H1 (cell line): ENCODE results near the gene CPO. TPM values are rescaled to one million over a fixed set of nuclear protein-coding genes. Genes with fewer than 3 reads are reported as not detected.

Experiments used
- CTCF ChIA-PET: fragments of 300-600 bp; sonication (Branson Sonifier 250); formaldehyde crosslinking; loops from one replicate; lab custom pipeline; 2021; ENCODE audit not compliant: partially characterized antibody; lab: Charles Lee
- POLR2A ChIA-PET: fragments of 300-600 bp; sonication (Branson Sonifier 250); formaldehyde crosslinking; loops from one replicate; lab custom pipeline; 2021; ENCODE audit warnings: inconsistent platforms; ENCODE audit not compliant: partially characterized antibody; lab: Charles Lee
- DNase-seq, 2 experiments: peaks; one replicate each; pipeline versions ENCODE4 v3.0.0 to v3.0.0-alpha.2; 2010 to 2022; ENCODE audit warnings: low spot score in 2 of 2, low read depth in 1 of 2, mixed read lengths in 1 of 2
- FAIRE-seq: peaks from 2 replicates; lab custom pipeline; 2011; peaks lifted over from hg19 to GRCh38; lab: Jason Lieb, UNC
- H2AFZ ChIP-seq: 2 replicates; pipeline ENCODE4 v1.8.1; 2012; ENCODE audit warnings: low read length, inconsistent platforms
- H2AK5ac ChIP-seq: 2 replicates; pipeline ENCODE4 v1.6.1; 2013; ENCODE audit warnings: low read depth, low read length
- H2BK120ac ChIP-seq: replicated peaks from 2 replicates; pipeline ENCODE3; 2013; ENCODE audit warnings: low read depth, low read length, inconsistent platforms
- H2BK12ac ChIP-seq: 2 replicates; pipeline ENCODE4 v1.6.1; 2013; ENCODE audit warnings: low read depth, low read length
- H2BK15ac ChIP-seq: 2 replicates; pipeline ENCODE4 v1.6.1; 2013; ENCODE audit warnings: low read length
- H2BK20ac ChIP-seq: 2 replicates; pipeline ENCODE4 v1.6.1; 2013; ENCODE audit warnings: low read length
- H2BK5ac ChIP-seq: 2 replicates; pipeline ENCODE4 v1.6.1; 2013; ENCODE audit warnings: low read depth, low read length
- H3K14ac ChIP-seq: 2 replicates; pipeline ENCODE4 v1.6.1; 2013; ENCODE audit warnings: inconsistent platforms; ENCODE audit not compliant: insufficient read length
- H3K18ac ChIP-seq: 2 replicates; pipeline ENCODE4 v1.6.1; 2013; ENCODE audit warnings: low read length; ENCODE audit errors: extremely low read depth
- H3K23ac ChIP-seq: 2 replicates; pipeline ENCODE4 v1.6.1; 2013; ENCODE audit warnings: inconsistent platforms; ENCODE audit not compliant: insufficient read length
- H3K23me2 ChIP-seq: 2 replicates; pipeline ENCODE4 v1.6.1; 2013; ENCODE audit warnings: low read depth, low read length
- H3K27ac ChIP-seq: 2 replicates; pipeline ENCODE4 v1.6.1; 2011; ENCODE audit warnings: low read depth, low read length, inconsistent platforms
- H3K27me3 ChIP-seq, 4 experiments: replicated peaks in 1 of 4; 1 replicate in 1 of 4; 2 replicates in 3 of 4; pipeline versions ENCODE4 v1.6.1 to v1.8.1; 2011 to 2013; ENCODE audit warnings: low read length in 3 of 4, mild to moderate bottlenecking in 3 of 4, inconsistent platforms in 2 of 4, mixed read lengths in 2 of 4, moderate library complexity in 1 of 4; ENCODE audit not compliant: control insufficient read depth in 3 of 4, insufficient read depth in 3 of 4; ENCODE audit errors: extremely low read depth in 1 of 4
- H3K36me3 ChIP-seq, 4 experiments: 2 replicates each; pipeline versions ENCODE4 v1.6.1 to v1.8.1; 2011 to 2013; ENCODE audit warnings: mild to moderate bottlenecking in 4 of 4, low read length in 3 of 4, moderate library complexity in 2 of 4, control low read depth in 1 of 4, inconsistent platforms in 1 of 4; ENCODE audit not compliant: insufficient read depth in 4 of 4, control insufficient read depth in 2 of 4
- H3K4ac ChIP-seq: replicated peaks from 2 replicates; pipeline ENCODE3; 2013; ENCODE audit warnings: low read length, low read depth, mixed read lengths, inconsistent platforms; ENCODE audit not compliant: insufficient read length
- H3K4me1 ChIP-seq, 4 experiments: replicated peaks in 1 of 4; 1 replicate in 1 of 4; 2 replicates in 3 of 4; pipeline versions ENCODE4 v1.6.1 to v1.8.1; 2011 to 2013; ENCODE audit warnings: low read length in 3 of 4, inconsistent platforms in 2 of 4, mixed read lengths in 1 of 4; ENCODE audit not compliant: insufficient read depth in 4 of 4, control insufficient read depth in 3 of 4
- H3K4me2 ChIP-seq, 2 experiments: 2 replicates each; pipeline versions ENCODE4 v1.6.1 to v1.8.1; 2011 to 2013; ENCODE audit warnings: low read depth in 2 of 2, low read length in 2 of 2, control low read depth in 1 of 2, inconsistent platforms in 1 of 2, mild to moderate bottlenecking in 1 of 2; ENCODE audit not compliant: insufficient read depth in 1 of 2
- H3K4me3 ChIP-seq, 4 experiments: fragments of 200-600, 300-600 bp in 1 of 4; sonication (generic), shearing (Covaris generic), sonication (Bioruptor Twin) in 1 of 4; 2 replicates each; pipeline versions ENCODE4 v1.5.1 to v1.8.1; 2011 to 2016; ENCODE audit warnings: low read length in 4 of 4, low read depth in 3 of 4, control low read depth in 2 of 4, inconsistent platforms in 2 of 4, mild to moderate bottlenecking in 2 of 4, mixed read lengths in 1 of 4, moderate library complexity in 1 of 4; ENCODE audit not compliant: insufficient read depth in 2 of 4; ENCODE audit errors: extremely low read depth in 1 of 4
- H3K56ac ChIP-seq: replicated peaks from 2 replicates; pipeline ENCODE3; 2013; ENCODE audit warnings: low read depth, mild to moderate bottlenecking, mixed read lengths, low read length, inconsistent platforms; ENCODE audit not compliant: insufficient read length
- H3K79me1 ChIP-seq: 2 replicates; pipeline ENCODE4 v1.6.1; 2013; ENCODE audit warnings: low read depth, low read length, control low read depth
- H3K79me2 ChIP-seq, 2 experiments: 2 replicates each; pipeline versions ENCODE4 v1.6.1 to v1.8.1; 2012 to 2013; ENCODE audit warnings: low read length in 2 of 2, mild to moderate bottlenecking in 2 of 2, inconsistent platforms in 1 of 2; ENCODE audit not compliant: insufficient read depth in 2 of 2, control insufficient read depth in 1 of 2
- H3K9ac ChIP-seq, 4 experiments: replicated peaks in 1 of 4; 1 replicate in 1 of 4; 2 replicates in 3 of 4; pipeline versions ENCODE4 v1.6.1 to v1.8.1; 2011 to 2013; ENCODE audit warnings: low read depth in 3 of 4, low read length in 3 of 4, control low read depth in 2 of 4, mild to moderate bottlenecking in 2 of 4, moderate library complexity in 2 of 4, inconsistent platforms in 1 of 4; ENCODE audit errors: extremely low read depth in 1 of 4
- H3K9me3 ChIP-seq, 2 experiments: 2 replicates each; pipeline versions ENCODE4 v1.6.1 to v1.8.1; 2012 to 2013; ENCODE audit warnings: mild to moderate bottlenecking in 2 of 2, moderate library complexity in 2 of 2, control low read depth in 1 of 2, inconsistent platforms in 1 of 2, low read depth in 1 of 2, low read length in 1 of 2, mixed read lengths in 1 of 2; ENCODE audit not compliant: insufficient read depth in 2 of 2
- H4K20me1 ChIP-seq, 2 experiments: replicated peaks in 1 of 2; 2 replicates each; pipeline versions ENCODE3 to v1.8.1; 2011 to 2013; ENCODE audit warnings: inconsistent platforms in 2 of 2, low read length in 2 of 2, mild to moderate bottlenecking in 1 of 2; ENCODE audit not compliant: insufficient read depth in 2 of 2, control insufficient read depth in 1 of 2
- H4K5ac ChIP-seq: 2 replicates; pipeline ENCODE4 v1.6.1; 2013; ENCODE audit warnings: low read length, low read depth, mixed read lengths, inconsistent platforms; ENCODE audit not compliant: insufficient read length
- H4K8ac ChIP-seq: 2 replicates; pipeline ENCODE4 v1.8.0; 2013; ENCODE audit warnings: mild to moderate bottlenecking, moderate library complexity, low read length, inconsistent platforms; ENCODE audit not compliant: insufficient read depth; ENCODE audit errors: extremely low read depth
- H4K91ac ChIP-seq: replicated peaks from 2 replicates; pipeline ENCODE3; 2013; ENCODE audit warnings: low read length, mixed read lengths, inconsistent platforms; ENCODE audit not compliant: insufficient read length
- ATF2 ChIP-seq: IDR thresholded peaks from 2 replicates; pipeline ENCODE4 v1.6.1; 2012; ENCODE audit warnings: low read length, inconsistent platforms
- BACH1 ChIP-seq: IDR thresholded peaks from 2 replicates; pipeline ENCODE4 v1.6.1; 2012; ENCODE audit warnings: low read length, improper control_type of control experiment
- E2F6 ChIP-seq: IDR thresholded peaks from 2 replicates; pipeline ENCODE4 v1.6.1; 2012; ENCODE audit warnings: inconsistent platforms
- EGR1 ChIP-seq: IDR thresholded peaks from 2 replicates; pipeline ENCODE4 v1.6.1; 2011; ENCODE audit warnings: low read depth, low read length, borderline replicate concordance
- POU5F1 ChIP-seq: IDR thresholded peaks from 2 replicates; pipeline ENCODE4 v1.6.1; 2011; ENCODE audit warnings: low read depth, mild to moderate bottlenecking, low read length, moderate library complexity
- RAD21 ChIP-seq, 2 experiments: IDR thresholded peaks in 1 of 2; conservative IDR thresholded peaks in 1 of 2; 2 replicates each; pipeline ENCODE4 v1.6.1; 2011; ENCODE audit warnings: low read depth in 2 of 2, low read length in 2 of 2, improper control_type of control experiment in 1 of 2, inconsistent platforms in 1 of 2, mild to moderate bottlenecking in 1 of 2, moderate library complexity in 1 of 2
- SIN3A ChIP-seq, 2 experiments: IDR thresholded peaks in 1 of 2; conservative IDR thresholded peaks in 1 of 2; 2 replicates each; pipeline ENCODE4 v1.6.1; 2011 to 2012; ENCODE audit warnings: low read length in 2 of 2, improper control_type of control experiment in 1 of 2, low read depth in 1 of 2, mild to moderate bottlenecking in 1 of 2
- SP1 ChIP-seq: IDR thresholded peaks from 2 replicates; pipeline ENCODE4 v1.6.1; 2011; ENCODE audit warnings: low read depth, low read length
- TAF1 ChIP-seq: IDR thresholded peaks from 2 replicates; pipeline ENCODE4 v1.6.1; 2011; ENCODE audit warnings: mild to moderate bottlenecking, low read depth, low read length
- TAF7 ChIP-seq: optimal IDR thresholded peaks from 2 replicates; pipeline ENCODE3; 2011; ENCODE audit warnings: low read depth, mild to moderate bottlenecking, inconsistent platforms, low read length, moderate library complexity, borderline replicate concordance
- TCF12 ChIP-seq: IDR thresholded peaks from 2 replicates; pipeline ENCODE4 v1.6.1; 2011; ENCODE audit warnings: low read depth, mild to moderate bottlenecking, low read length
- TEAD4 ChIP-seq: IDR thresholded peaks from 2 replicates; pipeline ENCODE4 v1.6.1; 2012; ENCODE audit warnings: low read depth, low read length, inconsistent platforms, mixed read lengths
- WGBS, 2 experiments: shearing (Covaris generic) in 1 of 2; methylation state at CpG; one replicate each; pipeline versions ENCODE4 v1.1.6 to v1.1.7; 2013 to 2015; ENCODE audit warnings: low lambda C conversion rate in 2 of 2, mixed read lengths in 2 of 2, inconsistent platforms in 1 of 2, low coverage in 1 of 2, missing lambda C conversion rate in 1 of 2; ENCODE audit not compliant: insufficient replicate concordance in 2 of 2, insufficient coverage in 1 of 2, insufficient read length in 1 of 2; ENCODE audit errors: extremely low coverage in 1 of 2, missing lambda C conversion rate in 1 of 2; 5-methylcytosine and 5-hydroxymethylcytosine counted together
- polyA plus RNA-seq, 7 experiments: library from polyadenylated mRNA; depleted of rRNA in 3 of 7; stranded (reverse) in 5 of 7; unstranded in 2 of 7; fragments of >200 nt in 5 of 7; fragments of 200-250 nt in 2 of 7; gene quantifications; 1 replicate in 5 of 7; 2 replicates in 1 of 7; 4 replicates in 1 of 7; pipeline versions ENCODE4 v1.2.1 to v1.2.3, GENCODE V29; 2011 to 2013; ENCODE audit warnings: missing spikeins in 2 of 7, mixed read lengths in 2 of 7
- total RNA-seq: library from RNA; stranded (reverse); fragmentation: NEBNext Ultra II Directional; extraction: Animal tissue kit (Norgen Biotek cat#: 25700); gene quantifications from 2 replicates; pipeline ENCODE4 v1.2.1, GENCODE V29; 2021

CPO gene
- total and polyA plus RNA-seq, 2 of the 8 experiments (the other 6 are each of a cell fraction or from before 2014, with no cell fraction given), result 1.3 TPM

GRCh38 chr2:206979365-206979764 lies 40.0 kb downstream of the CPO start:
- Histone ChIP-seq H2BK20ac (no peak overlapping the region), H3K14ac (no peak overlapping the region), H2AK5ac (no peak overlapping the region), H3K9ac (no peak overlapping the region), H4K20me1 (no peaks in the 10 kb centered on the region), H3K4me2 (no peak overlapping the region), H3K23me2 (no peaks in the 10 kb centered on the region), H3K27ac (no peak overlapping the region), H2BK5ac (no peak overlapping the region), H3K4me1 (peaks cover 0 to 13% (median 12%) of the 10 kb centered on the region in 4 experiments; a peak in 5 of 7 replicates), H2AFZ (no peak overlapping the region), H4K5ac (no peak overlapping the region), H3K9me3 (peaks cover 0 to 4% of the 10 kb centered on the region in 2 experiments; a peak in 1 of 4 replicates), H3K79me2 (no peaks in the 10 kb centered on the region), H2BK12ac (no peak overlapping the region), H3K4me3 (no peak overlapping the region), H3K23ac (no peak overlapping the region), H3K56ac (no peak overlapping the region), H3K18ac (no peak overlapping the region), H4K91ac (no peak overlapping the region), H3K79me1 (no peaks in the 10 kb centered on the region), H3K27me3 (no peaks in the 10 kb centered on the region), H3K36me3 (no peaks in the 10 kb centered on the region), H2BK15ac (no peak overlapping the region), H3K4ac (no peak overlapping the region), H2BK120ac (no peak overlapping the region), H4K8ac (no peak overlapping the region)
- 91% methylated on average over 3 of the region's 3 CpGs; no CpG with 5 or more reads in 1 of the 2 experiments for WGBS, 2 experiments
- FAIRE-seq (no peak), DNase-seq (no peak)
- POLR2A ChIA-PET, result interaction anchor here (0.7 kb wide), 1 partner anchor 186 kb away, joined by 3 read pairs; the partner anchor contains the start of gene KLF7
- CTCF ChIA-PET, result interaction anchor here (0.9 to 7.1 kb wide), 11 partner anchors 8 to 494 kb away, joined by 3 to 56 read pairs (median 5); no protein-coding TSS in a partner anchor
- no peak for TF ChIP-seq TAF7
- no peak for TF ChIP-seq POU5F1
- TF ChIP-seq EGR1, result no peak
- TF ChIP-seq BACH1, result no peak
- TF ChIP-seq SIN3A (conservative IDR thresholded peaks at IDR 0.05 in 1 of 2, IDR thresholded peaks at IDR 0.05 in 1 of 2; ENCODE audit: low read depth in 1 of 2, low read length in 2 of 2), result no peak
- no peak for TF ChIP-seq TAF1
- no peak for TF ChIP-seq RAD21 (IDR thresholded peaks at IDR 0.05 in 1 of 2, conservative IDR thresholded peaks at IDR 0.05 in 1 of 2; ENCODE audit: low read depth in 2 of 2, low read length in 2 of 2)
- no peak for TF ChIP-seq E2F6
- TF ChIP-seq TEAD4, result no peak
- no peak for TF ChIP-seq ATF2
- no peak for TF ChIP-seq TCF12
- TF ChIP-seq SP1, result no peak
